Loucy (cell line): Measurements from ENCODE around the gene CD86.

Experiments used
- H2AFZ ChIP-seq: fragments of 200-600 bp; sonication (generic); 2 replicates; pipeline ENCODE4 v1.6.0; 2016; ENCODE audit warnings: antibody characterized with exemption, mild to moderate bottlenecking, low read length, moderate library complexity
- H3F3A ChIP-seq: fragments of 200-600 bp; 2 replicates; pipeline ENCODE4 v1.6.0; 2016; ENCODE audit warnings: antibody characterized with exemption, low read depth, mild to moderate bottlenecking
- H3K27me3 ChIP-seq: fragments of 200-600 bp; sonication (generic); 2 replicates; pipeline ENCODE4 v1.6.1; 2014; ENCODE audit warnings: low read length, mild to moderate bottlenecking; ENCODE audit not compliant: insufficient read depth, poor library complexity, severe bottlenecking
- H3K36me3 ChIP-seq: fragments of 200-600 bp; sonication (generic); 2 replicates; pipeline ENCODE4 v1.6.1; 2016; ENCODE audit warnings: low read length; ENCODE audit not compliant: insufficient read depth
- H3K4me1 ChIP-seq: fragments of 200-600 bp; sonication (generic); 2 replicates; pipeline ENCODE4 v1.5.1; 2014; ENCODE audit warnings: low read length, mild to moderate bottlenecking; ENCODE audit not compliant: insufficient read depth, poor library complexity, severe bottlenecking
- H3K4me2 ChIP-seq: fragments of 200-600 bp; sonication (generic); 2 replicates; pipeline ENCODE4 v1.6.0; 2014; ENCODE audit warnings: antibody characterized with exemption, low read length, low read depth, mild to moderate bottlenecking; ENCODE audit not compliant: poor library complexity, severe bottlenecking
- H3K4me3 ChIP-seq: fragments of 200-600 bp; sonication (generic); 2 replicates; pipeline ENCODE4 v1.5.1; 2014; ENCODE audit warnings: low read length, mild to moderate bottlenecking, mixed read lengths; ENCODE audit not compliant: poor library complexity, severe bottlenecking
- H3K79me2 ChIP-seq: fragments of 200-600 bp; sonication (generic); 2 replicates; pipeline ENCODE4 v1.6.1; 2014; ENCODE audit warnings: low read length; ENCODE audit not compliant: insufficient read depth
- H3K9ac ChIP-seq: fragments of 200-600 bp; sonication (generic); 2 replicates; pipeline ENCODE4 v1.6.0; 2014; ENCODE audit warnings: mild to moderate bottlenecking, low read depth, low read length, moderate library complexity; ENCODE audit not compliant: poor library complexity, severe bottlenecking
- H3K9me2 ChIP-seq: fragments of 200-600 bp; sonication (generic); replicated peaks from 2 replicates; pipeline ENCODE4 v1.6.1; 2016; ENCODE audit warnings: low read depth, low read length, mixed read lengths
- H3K9me3 ChIP-seq: fragments of 200-600 bp; sonication (generic); 2 replicates; pipeline ENCODE4 v1.6.1; 2014; ENCODE audit warnings: mild to moderate bottlenecking, antibody characterized with exemption, low read length, low read depth; ENCODE audit not compliant: insufficient read depth
- H4K20me1 ChIP-seq: fragments of 200-600 bp; sonication (generic); 2 replicates; pipeline ENCODE4 v1.6.0; 2014; ENCODE audit warnings: antibody characterized with exemption, low read length, mild to moderate bottlenecking; ENCODE audit not compliant: insufficient read depth, poor library complexity, severe bottlenecking
- EZH2phosphoT487 ChIP-seq: fragments of 200-600 bp; IDR thresholded peaks from 2 replicates; pipeline ENCODE4 v1.6.1; 2018; ENCODE audit warnings: antibody characterized with exemption, mild to moderate bottlenecking, moderate library complexity, borderline replicate concordance
- TF ChIP-seq, protein P1 (sequence below): fragments of 200-600 bp; sonication (generic); conservative IDR thresholded peaks from 2 replicates; pipeline ENCODE4 v1.5.1; 2014; ENCODE audit warnings: mild to moderate bottlenecking, antibody characterized with exemption, low read length

Gene CD86

DNA sequence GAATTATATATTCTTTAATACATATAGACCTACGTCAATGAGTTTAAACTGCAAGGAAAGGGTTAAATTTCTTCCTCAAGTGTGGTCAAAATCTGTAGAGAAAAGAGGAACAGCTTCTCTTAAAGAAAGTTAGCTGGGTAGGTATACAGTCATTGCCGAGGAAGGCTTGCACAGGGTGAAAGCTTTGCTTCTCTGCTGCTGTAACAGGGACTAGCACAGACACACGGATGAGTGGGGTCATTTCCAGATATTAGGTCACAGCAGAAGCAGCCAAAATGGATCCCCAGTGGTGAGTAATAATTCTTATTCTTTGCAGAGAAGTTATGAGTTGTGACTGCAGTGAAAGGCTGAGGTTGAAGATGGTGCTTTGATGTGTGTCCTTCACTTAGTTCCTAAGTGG, at the start of gene CD86:
Gene CD86 (plus strand): TSS at position 148 of the 400 bp plus-strand sequence. CDS start 128 bp downstream, at position 276.
- no peak for TF ChIP-seq EZH2phosphoT487
- TF ChIP-seq, protein P1, sequence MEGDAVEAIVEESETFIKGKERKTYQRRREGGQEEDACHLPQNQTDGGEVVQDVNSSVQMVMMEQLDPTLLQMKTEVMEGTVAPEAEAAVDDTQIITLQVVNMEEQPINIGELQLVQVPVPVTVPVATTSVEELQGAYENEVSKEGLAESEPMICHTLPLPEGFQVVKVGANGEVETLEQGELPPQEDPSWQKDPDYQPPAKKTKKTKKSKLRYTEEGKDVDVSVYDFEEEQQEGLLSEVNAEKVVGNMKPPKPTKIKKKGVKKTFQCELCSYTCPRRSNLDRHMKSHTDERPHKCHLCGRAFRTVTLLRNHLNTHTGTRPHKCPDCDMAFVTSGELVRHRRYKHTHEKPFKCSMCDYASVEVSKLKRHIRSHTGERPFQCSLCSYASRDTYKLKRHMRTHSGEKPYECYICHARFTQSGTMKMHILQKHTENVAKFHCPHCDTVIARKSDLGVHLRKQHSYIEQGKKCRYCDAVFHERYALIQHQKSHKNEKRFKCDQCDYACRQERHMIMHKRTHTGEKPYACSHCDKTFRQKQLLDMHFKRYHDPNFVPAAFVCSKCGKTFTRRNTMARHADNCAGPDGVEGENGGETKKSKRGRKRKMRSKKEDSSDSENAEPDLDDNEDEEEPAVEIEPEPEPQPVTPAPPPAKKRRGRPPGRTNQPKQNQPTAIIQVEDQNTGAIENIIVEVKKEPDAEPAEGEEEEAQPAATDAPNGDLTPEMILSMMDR = no peak
- Histone ChIP-seq H3K79me2 (no peaks in the 10 kb centered on the region), H3K9me3 (no peaks in the 10 kb centered on the region), H2AFZ (no peak within 1 kb of the TSS), H3K4me2 (no peak within 1 kb of the TSS), H3K4me3 (no peak within 1 kb of the TSS), H3K36me3 (no peaks in the 10 kb centered on the region), H3K9ac (no peak within 1 kb of the TSS), H3K4me1 (no peaks in the 10 kb centered on the region), H3F3A (no peaks in the 10 kb centered on the region), H4K20me1 (no peaks in the 10 kb centered on the region), H3K9me2 (no peaks in the 10 kb centered on the region), H3K27me3 (no peaks in the 10 kb centered on the region)

- Histone ChIP-seq H3K27me3 (no peaks in the 10 kb centered on the region), H3K36me3 (no peaks in the 10 kb centered on the region), H3K4me3 (no peak overlapping the region), H3F3A (no peaks in the 10 kb centered on the region), H2AFZ (no peak overlapping the region), H3K9ac (no peak overlapping the region), H3K4me1 (peaks cover 31% of the 10 kb centered on the region), H3K9me2 (no peaks in the 10 kb centered on the region), H3K79me2 (no peaks in the 10 kb centered on the region), H3K4me2 (no peak overlapping the region), H3K9me3 (no peaks in the 10 kb centered on the region), H4K20me1 (no peaks in the 10 kb centered on the region)
- TF ChIP-seq, protein P1 = no peak
- TF ChIP-seq EZH2phosphoT487 = no peak
These were observed 48.9 kb upstream of the CD86 start for GRCh38 chr3:122006267-122006666.

- Histone ChIP-seq H3K4me2 (no peak overlapping the region), H3K9me3 (no peaks in the 10 kb centered on the region), H3K27me3 (no peaks in the 10 kb centered on the region), H3F3A (no peaks in the 10 kb centered on the region), H3K9ac (no peak overlapping the region), H3K79me2 (no peaks in the 10 kb centered on the region), H3K4me1 (peaks cover 33% of the 10 kb centered on the region), H2AFZ (no peak overlapping the region), H3K36me3 (no peaks in the 10 kb centered on the region), H3K4me3 (no peak overlapping the region), H3K9me2 (no peaks in the 10 kb centered on the region), H4K20me1 (no peaks in the 10 kb centered on the region)
- no peak for TF ChIP-seq EZH2phosphoT487
- TF ChIP-seq, protein P1 = no peak
These were observed 47.0 kb upstream of the CD86 start for GRCh38 chr3:122008166-122008565.
